Breast epithelium (tissue), 3 donors: ENCODE data around the gene MOGAT2.

Experiments used
- POLR2A ChIP-seq: fragments of 450-650 bp; IDR thresholded peaks from one replicate; pipeline ENCODE4 v1.6.1; 2016; ENCODE audit warnings: antibody characterized with exemption, mild to moderate bottlenecking, moderate library complexity
- POLR2AphosphoS5 ChIP-seq, 3 donors: sonication (generic); formaldehyde crosslinking; IDR thresholded peaks; one replicate each; pipeline ENCODE4 v1.6.1; 2017; ENCODE audit warnings: antibody characterized with exemption in 3 of 3
- TF ChIP-seq, protein P1 (sequence below), 3 donors: fragments of 450-650 bp; IDR thresholded peaks; one replicate each; pipeline ENCODE4 v1.5.1; 2016 to 2017; ENCODE audit warnings: antibody characterized with exemption in 3 of 3, mild to moderate bottlenecking in 3 of 3, moderate library complexity in 3 of 3

DNA sequence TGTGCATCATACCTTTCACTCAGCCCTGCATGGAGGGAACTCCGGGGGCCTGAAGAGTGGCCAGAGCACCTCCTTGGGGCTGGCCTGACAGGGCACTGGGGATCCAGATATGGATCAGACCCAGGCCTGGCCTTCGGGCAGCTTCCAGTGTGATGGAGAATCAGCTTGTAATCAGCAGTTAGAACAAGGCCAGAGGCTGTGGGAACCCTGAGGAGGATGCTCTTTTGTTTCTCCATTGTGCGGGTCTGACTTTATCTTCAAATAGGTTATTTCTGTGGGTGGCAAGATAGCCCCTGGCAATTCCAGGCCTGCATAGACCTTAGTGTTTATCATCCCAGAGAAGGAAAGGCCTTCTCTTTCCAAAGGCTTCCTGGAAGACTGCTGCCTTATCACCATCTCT lies 63.2 kb downstream of the MOGAT2 start:
- no peak for TF ChIP-seq POLR2A
- TF ChIP-seq, protein P1, sequence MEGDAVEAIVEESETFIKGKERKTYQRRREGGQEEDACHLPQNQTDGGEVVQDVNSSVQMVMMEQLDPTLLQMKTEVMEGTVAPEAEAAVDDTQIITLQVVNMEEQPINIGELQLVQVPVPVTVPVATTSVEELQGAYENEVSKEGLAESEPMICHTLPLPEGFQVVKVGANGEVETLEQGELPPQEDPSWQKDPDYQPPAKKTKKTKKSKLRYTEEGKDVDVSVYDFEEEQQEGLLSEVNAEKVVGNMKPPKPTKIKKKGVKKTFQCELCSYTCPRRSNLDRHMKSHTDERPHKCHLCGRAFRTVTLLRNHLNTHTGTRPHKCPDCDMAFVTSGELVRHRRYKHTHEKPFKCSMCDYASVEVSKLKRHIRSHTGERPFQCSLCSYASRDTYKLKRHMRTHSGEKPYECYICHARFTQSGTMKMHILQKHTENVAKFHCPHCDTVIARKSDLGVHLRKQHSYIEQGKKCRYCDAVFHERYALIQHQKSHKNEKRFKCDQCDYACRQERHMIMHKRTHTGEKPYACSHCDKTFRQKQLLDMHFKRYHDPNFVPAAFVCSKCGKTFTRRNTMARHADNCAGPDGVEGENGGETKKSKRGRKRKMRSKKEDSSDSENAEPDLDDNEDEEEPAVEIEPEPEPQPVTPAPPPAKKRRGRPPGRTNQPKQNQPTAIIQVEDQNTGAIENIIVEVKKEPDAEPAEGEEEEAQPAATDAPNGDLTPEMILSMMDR (IDR thresholded peaks at IDR 0.05): no peak
- no peak for TF ChIP-seq POLR2AphosphoS5 (IDR thresholded peaks at IDR 0.05)
